Dermis microvascular lymphatic vessel endothelial cell (primary cell): ENCODE results near the gene MEP1A. TPM values are rescaled to one million over a fixed set of nuclear protein-coding genes. Genes with fewer than 3 reads are reported as not detected.

Experiments used
- total RNA-seq: library from RNA; depleted of rRNA; stranded (reverse); fragments of >200 nt; gene quantifications from 2 replicates; pipeline ENCODE4 v1.2.1, GENCODE V29; 2014

The MEP1A gene
- total RNA-seq, 1 donor from 2014 or later = not detected

Other genes starting within 250 kb of the MEP1A start
- gene CYP39A1, start 140.6 kb upstream of the MEP1A start, total RNA-seq = 0.25 and 0.26 TPM in 2 replicates
- 0.26 and 0.51 TPM in 2 replicates for gene SLC25A27, start 140.4 kb upstream of the MEP1A start, total RNA-seq
- gene TDRD6, start 105.5 kb upstream of the MEP1A start, total RNA-seq = under 0.01 TPM in 2 replicates
- under 0.01 TPM in 1 of 2 replicates, not detected in the other for gene PLA2G7, start 58.0 kb upstream of the MEP1A start, total RNA-seq
- gene ANKRD66, start 46.5 kb upstream of the MEP1A start, total RNA-seq = not detected in 2 replicates
- gene ADGRF5, start 128.5 kb downstream of the MEP1A start, total RNA-seq = 107 and 112 TPM in 2 replicates
- gene ADGRF1, start 248.9 kb downstream of the MEP1A start, total RNA-seq = not detected in 2 replicates